A673 (cell line): ENCODE measurements around the gene CDKAL1.

Source experiments
- CTCF ChIP-seq: fragments of 300-800, 200-600 bp; sonication (generic); conservative IDR thresholded peaks from 2 replicates; pipeline ENCODE4 v1.5.1; 2017; ENCODE audit warnings: low read depth, mild to moderate bottlenecking, antibody characterized with exemption, low read length, moderate library complexity, mixed read lengths
- EZH2 ChIP-seq: fragments of 200-600 bp; sonication (generic); IDR thresholded peaks from 2 replicates; pipeline ENCODE4 v1.6.1; 2017; ENCODE audit warnings: borderline replicate concordance, low read depth, mild to moderate bottlenecking, mixed read lengths, antibody characterized with exemption, low read length; ENCODE audit not compliant: poor library complexity, severe bottlenecking

- TF ChIP-seq CTCF (no peak), EZH2 (no peak)
Observed at GRCh38 chr6:20819774-20820400, 285.6 kb downstream of the CDKAL1 start.
